Ovary (tissue), 9 donors: Measurements from ENCODE around the gene SPATA13. TPM values are rescaled to one million over a fixed set of nuclear protein-coding genes. Genes with fewer than 3 reads are reported as not detected.

Source experiments
- DNase-seq, 5 donors: peaks; one replicate each; pipeline ENCODE4 v3.0.0-alpha.2; 2019 to 2020
- H3K27ac ChIP-seq, 2 donors: fragments of 200-600 bp; one replicate each; pipeline versions ENCODE4 v1.5.1 to v1.8.0; 2019 to 2022
- H3K27me3 ChIP-seq: fragments of 200-600 bp; one replicate; pipeline ENCODE4 v1.8.0; 2022
- H3K36me3 ChIP-seq: fragments of 200-600 bp; sonication (generic); one replicate; pipeline ENCODE4 v1.5.1; 2019
- H3K4me1 ChIP-seq: one replicate; pipeline ENCODE4 v1.8.1; 2013; ENCODE audit warnings: mild to moderate bottlenecking, moderate library complexity; ENCODE audit not compliant: insufficient read depth
- H3K4me3 ChIP-seq: fragments of 200-600 bp; sonication (generic); one replicate; pipeline ENCODE4 v1.5.1; 2017
- H3K9me3 ChIP-seq, 2 donors: fragments of 200-600 bp in 1 of 2; sonication (generic) in 1 of 2; one replicate each; pipeline versions ENCODE4 v1.5.1 to v1.8.1; 2013 to 2019; ENCODE audit warnings: mild to moderate bottlenecking in 1 of 2, moderate library complexity in 1 of 2
- EP300 ChIP-seq: sonication (generic); formaldehyde crosslinking; IDR thresholded peaks from one replicate; pipeline ENCODE4 v1.6.1; 2017; ENCODE audit warnings: antibody characterized with exemption
- POLR2A ChIP-seq: fragments of 450-650 bp; IDR thresholded peaks from one replicate; pipeline ENCODE4 v1.6.1; 2017; ENCODE audit warnings: antibody characterized with exemption, mild to moderate bottlenecking, moderate library complexity
- WGBS, 3 donors: extraction: QIAGEN DNeasy Blood & Tissue Kit in 1 of 3; methylation state at CpG; one replicate each; pipeline versions ENCODE4 v1.1.5 to v1.1.7; 2013 to 2017; 5-methylcytosine and 5-hydroxymethylcytosine counted together
- intact Hi-C, 4 donors: fragments of 100-400 bp; cut with DNase I; formaldehyde crosslinking; loops; one replicate each; pipeline versions ENCODE4 v1.11.0 to v1.15.1; 2022 to 2023
- polyA plus RNA-seq, 2 donors: library from polyadenylated mRNA; stranded (reverse); fragments of 200-250 nt in 1 of 2; fragments of 350-450 nt in 1 of 2; fragmentation: Illumina TruSeq in 1 of 2; extraction: RNeasy Lipid Tissue Mini Kit (QIAGEN cat#74804) in 1 of 2; gene quantifications; one replicate each; pipeline ENCODE4 v1.2.3, GENCODE V29; 2013 to 2014
- total RNA-seq, 7 donors: library from RNA; depleted of rRNA in 2 of 7; stranded (reverse); fragments of >200 nt in 2 of 7; fragmentation: NEBNext Ultra II Directional in 3 of 7; extraction: Animal tissue kit (Norgen Biotek cat#: 25700) in 3 of 7; gene quantifications; one replicate each; pipeline versions ENCODE4 v1.1.0 to v1.2.4, GENCODE V29; 2016 to 2023
- TF ChIP-seq, protein P1 (sequence below), 3 donors: fragments of 450-650 bp in 2 of 3; fragments of 200-600 bp in 1 of 3; IDR thresholded peaks; one replicate each; pipeline versions ENCODE4 v1.5.1 to v1.8.0; 2016 to 2022; ENCODE audit warnings: antibody characterized with exemption in 3 of 3, mild to moderate bottlenecking in 1 of 3
- donor health status: DM: no; HTN: no; CAD: no; lungs with moderate emphysema.
- donor health status: DM: no; HTN: no; CAD: no.
- donor health status: Bipolar disorder and iron deficiency.
- donor health status: DM: yes; HTN: yes; CAD: no.
- donor health status: DM: no; HTN: no; CAD: no.
- donor health status: DM: yes; HTN: yes; CAD: no.

SPATA13 gene
- total and polyA plus RNA-seq, 9 donors = 11.1 to 60.3 (median 30.0) TPM

DNA sequence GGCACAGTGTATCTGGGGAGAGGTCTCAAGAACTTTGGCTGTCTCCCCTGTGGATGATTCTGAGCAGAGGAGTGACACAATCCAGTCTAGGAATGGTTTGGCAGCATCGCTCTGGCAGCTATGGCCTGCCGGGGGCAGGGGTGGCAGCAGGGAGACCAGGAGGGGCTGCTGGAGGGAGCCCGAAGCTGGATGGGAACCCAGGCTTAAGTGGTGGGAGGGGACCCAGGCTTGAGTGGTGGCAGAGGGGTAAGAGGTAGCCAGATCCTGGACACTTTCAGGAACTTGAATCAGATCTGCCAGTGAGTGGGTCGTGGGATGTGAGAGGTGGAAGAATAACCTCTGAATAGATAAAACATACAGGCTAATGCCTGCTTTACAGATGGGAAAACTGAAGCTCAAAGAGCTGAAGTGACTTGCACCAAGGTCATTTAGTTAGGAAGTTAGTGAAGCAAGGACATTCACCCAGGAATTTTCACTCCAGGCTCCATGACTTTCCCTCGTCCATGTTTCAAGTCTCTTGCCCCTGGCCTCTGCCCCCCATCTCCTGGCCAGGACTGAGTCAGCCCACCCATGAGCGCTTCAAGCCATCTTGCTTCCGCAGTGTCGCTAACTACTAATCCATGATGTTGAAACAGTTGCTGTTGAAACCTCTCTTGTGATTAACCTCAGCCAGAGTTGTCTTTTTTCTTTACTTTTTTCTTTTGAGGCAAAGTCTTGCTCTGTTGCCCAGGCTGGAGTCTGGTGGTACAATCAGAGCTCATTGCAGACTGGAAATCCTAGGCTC is 119.0 kb downstream of the SPATA13 start:
- no peak overlapping the region for H3K27ac ChIP-seq
- no peaks in the 10 kb centered on the region for H3K9me3 ChIP-seq
- H3K27me3 ChIP-seq = no peaks in the 10 kb centered on the region
- H3K4me3 ChIP-seq = no peak overlapping the region
- intact Hi-C loops = no loop called here
- no peak for TF ChIP-seq POLR2A
- TF ChIP-seq EP300 = no peak
- TF ChIP-seq, protein P1, sequence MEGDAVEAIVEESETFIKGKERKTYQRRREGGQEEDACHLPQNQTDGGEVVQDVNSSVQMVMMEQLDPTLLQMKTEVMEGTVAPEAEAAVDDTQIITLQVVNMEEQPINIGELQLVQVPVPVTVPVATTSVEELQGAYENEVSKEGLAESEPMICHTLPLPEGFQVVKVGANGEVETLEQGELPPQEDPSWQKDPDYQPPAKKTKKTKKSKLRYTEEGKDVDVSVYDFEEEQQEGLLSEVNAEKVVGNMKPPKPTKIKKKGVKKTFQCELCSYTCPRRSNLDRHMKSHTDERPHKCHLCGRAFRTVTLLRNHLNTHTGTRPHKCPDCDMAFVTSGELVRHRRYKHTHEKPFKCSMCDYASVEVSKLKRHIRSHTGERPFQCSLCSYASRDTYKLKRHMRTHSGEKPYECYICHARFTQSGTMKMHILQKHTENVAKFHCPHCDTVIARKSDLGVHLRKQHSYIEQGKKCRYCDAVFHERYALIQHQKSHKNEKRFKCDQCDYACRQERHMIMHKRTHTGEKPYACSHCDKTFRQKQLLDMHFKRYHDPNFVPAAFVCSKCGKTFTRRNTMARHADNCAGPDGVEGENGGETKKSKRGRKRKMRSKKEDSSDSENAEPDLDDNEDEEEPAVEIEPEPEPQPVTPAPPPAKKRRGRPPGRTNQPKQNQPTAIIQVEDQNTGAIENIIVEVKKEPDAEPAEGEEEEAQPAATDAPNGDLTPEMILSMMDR (IDR thresholded peaks at IDR 0.05) = no peak
- 82 to 89% (median 85%) methylated on average over 8 of the region's 8 CpGs for WGBS, 3 donors
- H3K36me3 ChIP-seq = no peaks in the 10 kb centered on the region
- peak in 2 of 5 donors; percentile 27 to 33 for DNase-seq
- H3K4me1 ChIP-seq = peaks cover 37% of the 10 kb centered on the region

GRCh38 chr13:24280720-24281119 is 120.2 kb downstream of the SPATA13 start:
- no peaks in the 10 kb centered on the region for H3K27me3 ChIP-seq
- H3K9me3 ChIP-seq = no peaks in the 10 kb centered on the region
- no peaks in the 10 kb centered on the region for H3K36me3 ChIP-seq
- TF ChIP-seq POLR2A (no peak), EP300 (no peak)
- TF ChIP-seq, protein P1 (IDR thresholded peaks at IDR 0.05) = no peak
- DNase-seq = peak in 2 of 5 donors; percentile 33 to 36
- 43 to 60% (median 51%) methylated on average over 7 of the region's 7 CpGs for WGBS, 3 donors
- intact Hi-C loops = no loop called here
- H3K4me1 ChIP-seq = peaks cover 26% of the 10 kb centered on the region
- peak overlapping the region in 1 of 2 donors; percentile 36 for H3K27ac ChIP-seq
- no peak overlapping the region for H3K4me3 ChIP-seq

GRCh38 chr13:24281188-24282008 is 120.9 kb downstream of the SPATA13 start:
- no peaks in the 10 kb centered on the region for H3K27me3 ChIP-seq
- DNase-seq = no peak
- H3K36me3 ChIP-seq = no peaks in the 10 kb centered on the region
- no peaks in the 10 kb centered on the region for H3K9me3 ChIP-seq
- H3K4me1 ChIP-seq = peaks cover 26% of the 10 kb centered on the region
- H3K4me3 ChIP-seq = no peak overlapping the region
- intact Hi-C loops = no loop called here
- TF ChIP-seq POLR2A (no peak), EP300 (no peak)
- TF ChIP-seq, protein P1 (IDR thresholded peaks at IDR 0.05) = no peak
- H3K27ac ChIP-seq = peak overlapping the region in 1 of 2 donors; percentile 36
- WGBS, 3 donors = 83 to 84% (median 84%) methylated on average over 17 to 18 of the region's 18 CpGs

- TF ChIP-seq, protein P1 (IDR thresholded peaks at IDR 0.05) = no peak
- TF ChIP-seq EP300 = no peak
- 55 to 68% (median 62%) methylated on average over 4 of the region's 4 CpGs for WGBS, 3 donors
- Histone ChIP-seq H3K36me3 (no peaks in the 10 kb centered on the region), H3K27ac (no peak overlapping the region), H3K4me3 (no peak overlapping the region), H3K9me3 (no peaks in the 10 kb centered on the region), H3K4me1 (peaks cover 26% of the 10 kb centered on the region), H3K27me3 (no peaks in the 10 kb centered on the region)
- DNase-seq = peak in 1 of 5 donors; percentile 51
- intact Hi-C loops = no loop called here
Observed at GRCh38 chr13:24282256-24282655, 121.7 kb downstream of the SPATA13 start.
